Stimulated activated CD8-positive, alpha-beta memory T cell treated with anti-CD3 and anti-CD28 coated beads, Interleukin-2, amount 100 ng/mL, for 1 hour (primary cell): ENCODE data around the gene CRELD2.

Experiments
- DNase-seq, 2 donors: peaks; one replicate each; pipeline ENCODE4 v3.0.0-alpha.2; 2020; ENCODE audit warnings: low read depth in 2 of 2

Gene CRELD2, protein sequence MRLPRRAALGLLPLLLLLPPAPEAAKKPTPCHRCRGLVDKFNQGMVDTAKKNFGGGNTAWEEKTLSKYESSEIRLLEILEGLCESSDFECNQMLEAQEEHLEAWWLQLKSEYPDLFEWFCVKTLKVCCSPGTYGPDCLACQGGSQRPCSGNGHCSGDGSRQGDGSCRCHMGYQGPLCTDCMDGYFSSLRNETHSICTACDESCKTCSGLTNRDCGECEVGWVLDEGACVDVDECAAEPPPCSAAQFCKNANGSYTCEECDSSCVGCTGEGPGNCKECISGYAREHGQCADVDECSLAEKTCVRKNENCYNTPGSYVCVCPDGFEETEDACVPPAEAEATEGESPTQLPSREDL

DNA sequence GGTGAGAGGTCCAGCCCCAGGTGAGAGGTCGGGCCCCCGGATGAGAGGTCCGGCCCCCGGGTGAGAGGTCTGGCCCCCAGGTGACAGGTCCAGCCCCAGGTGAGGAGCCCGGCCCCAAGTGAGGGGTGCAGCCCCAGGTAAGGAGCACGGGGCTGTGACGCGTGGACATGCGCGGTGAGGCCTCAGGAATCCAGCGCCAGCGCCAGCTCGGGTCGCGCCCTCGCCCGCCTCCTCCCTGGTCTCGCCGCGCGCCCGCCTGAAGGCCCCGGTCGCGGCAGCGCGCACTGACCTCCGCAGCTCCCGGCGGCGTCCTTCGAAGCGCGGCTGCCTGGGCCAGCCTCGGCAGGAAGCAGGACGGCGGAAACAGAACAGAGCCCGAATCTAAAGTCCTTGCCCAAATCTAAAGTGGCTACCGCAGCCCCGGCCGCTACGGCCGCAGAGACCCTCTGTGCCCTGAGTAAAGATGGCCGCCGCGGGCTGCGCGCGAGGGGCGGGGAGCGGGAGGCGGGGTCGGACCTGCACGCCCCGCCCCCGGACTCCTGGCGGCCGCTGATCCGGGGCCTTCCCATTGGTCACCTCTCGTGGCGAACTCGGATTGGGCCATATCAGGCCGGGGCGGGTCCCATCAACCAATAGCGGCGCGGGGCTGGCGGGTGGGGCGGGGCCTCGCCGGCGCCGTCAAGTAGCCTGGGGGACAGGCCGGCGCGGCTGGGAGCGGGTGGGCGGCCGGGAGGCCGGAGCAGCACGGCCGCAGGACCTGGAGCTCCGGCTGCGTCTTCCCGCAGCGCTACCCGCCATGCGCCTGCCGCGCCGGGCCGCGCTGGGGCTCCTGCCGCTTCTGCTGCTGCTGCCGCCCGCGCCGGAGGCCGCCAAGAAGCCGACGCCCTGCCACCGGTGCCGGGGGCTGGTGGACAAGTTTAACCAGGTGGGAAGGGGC is at the start of gene CRELD2, which contains the start of gene ALG12:
Gene CRELD2 (plus strand): TSS at position 661 of the 937 bp plus-strand sequence. CDS start 136 bp downstream, at position 797.
Gene ALG12 (minus strand): TSS at position 465 of the 937 bp plus-strand sequence. CDS start 4,673 bp downstream, outside the sequence.
- peak; percentile 94 for DNase-seq

DNA sequence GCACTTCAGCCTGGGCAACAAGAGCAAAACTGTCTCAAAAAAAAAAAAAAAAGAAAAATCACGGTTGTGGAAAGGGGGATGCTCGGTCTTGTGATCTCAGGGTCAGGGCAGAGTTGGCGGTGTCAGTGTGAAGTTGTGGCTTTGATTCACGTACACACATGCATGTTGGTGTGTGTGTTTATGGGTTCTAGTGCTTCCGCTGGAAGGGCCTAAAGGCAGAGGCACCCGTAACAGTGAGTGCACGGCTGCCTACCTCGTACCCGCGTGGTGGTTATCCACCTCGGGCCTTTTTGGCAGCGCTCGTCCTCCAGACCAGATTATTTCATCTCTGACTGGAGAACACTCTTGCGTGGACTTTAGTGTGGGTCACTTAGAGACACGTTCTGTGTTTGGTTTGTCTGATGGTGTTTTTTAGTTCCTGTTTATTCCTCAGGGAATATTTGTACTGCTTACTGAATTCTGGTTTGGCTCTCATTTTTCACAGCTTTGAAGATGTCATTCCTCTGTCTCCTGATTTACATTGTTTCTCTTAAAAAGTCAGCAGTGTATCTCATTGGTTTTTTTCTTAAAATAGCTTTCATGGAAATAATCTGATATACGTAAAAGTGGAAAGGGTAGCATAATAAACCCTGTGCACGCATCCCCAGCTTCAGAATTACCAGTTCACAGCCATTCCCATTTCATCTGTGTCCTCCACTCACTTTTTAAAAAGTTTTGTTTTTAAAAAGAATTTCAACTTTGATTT is 49.2 kb upstream of the CRELD2 start:
- no peak for DNase-seq

DNA sequence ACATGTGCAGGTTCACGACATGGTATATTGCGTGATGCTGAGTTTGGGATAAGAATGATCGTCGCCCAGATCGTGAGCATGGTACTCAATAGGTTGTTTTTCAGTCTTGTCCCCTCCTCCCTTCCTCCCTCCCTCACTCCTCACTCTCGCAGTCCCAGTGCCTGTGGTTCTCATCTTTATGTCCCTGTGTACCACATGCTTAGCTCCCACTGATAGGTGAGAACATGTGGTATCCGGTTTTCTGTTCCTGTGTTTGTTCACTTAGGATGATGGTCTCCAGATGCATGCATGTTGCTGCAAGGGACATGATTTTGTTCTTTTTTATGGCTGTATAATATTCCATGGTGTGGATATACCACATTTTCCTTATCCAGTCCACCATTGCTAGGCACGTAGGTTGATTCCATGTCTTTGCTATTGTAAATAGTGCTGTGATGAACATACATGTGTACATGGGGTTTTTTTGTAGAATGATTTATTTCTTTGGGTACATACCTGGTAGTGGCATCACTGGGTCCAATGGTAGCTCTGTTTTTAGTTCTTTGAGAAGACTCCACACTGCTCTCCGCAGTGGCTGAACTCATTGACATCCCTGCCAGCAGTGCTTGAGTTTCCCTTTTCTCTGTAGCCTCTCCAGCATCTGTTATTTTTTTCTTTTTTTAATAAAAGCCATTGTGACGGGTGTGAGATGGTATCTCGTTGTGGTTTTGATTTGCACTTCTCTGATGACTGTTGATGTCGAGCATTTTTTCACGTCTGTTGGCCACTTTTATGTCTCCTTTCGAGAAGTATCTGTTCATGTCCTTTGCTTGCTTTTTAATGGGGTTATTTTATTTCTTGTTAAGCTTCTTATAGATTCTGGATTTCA is 48.4 kb upstream of the CRELD2 start:
- no peak for DNase-seq

DNA sequence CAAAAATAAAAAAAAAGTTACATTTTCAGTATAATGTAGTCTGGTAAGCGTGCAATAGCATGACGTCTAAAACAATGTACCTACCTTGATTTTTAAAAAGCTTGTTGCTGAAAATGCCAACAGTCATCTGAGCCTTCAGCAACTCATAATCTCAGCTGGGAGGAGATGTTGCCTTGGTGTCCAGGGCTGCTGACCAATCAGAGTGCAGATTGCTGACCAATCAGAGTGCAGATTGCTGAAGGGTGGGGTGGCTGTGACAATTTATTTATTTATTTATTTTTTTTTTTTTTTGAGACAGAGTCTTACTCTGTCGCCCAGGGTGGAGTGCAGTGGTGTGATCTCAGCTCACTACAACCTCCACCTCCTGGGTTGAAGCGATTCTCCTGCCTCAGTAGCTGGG is 47.0 kb upstream of the CRELD2 start:
- DNase-seq = no peak

DNA sequence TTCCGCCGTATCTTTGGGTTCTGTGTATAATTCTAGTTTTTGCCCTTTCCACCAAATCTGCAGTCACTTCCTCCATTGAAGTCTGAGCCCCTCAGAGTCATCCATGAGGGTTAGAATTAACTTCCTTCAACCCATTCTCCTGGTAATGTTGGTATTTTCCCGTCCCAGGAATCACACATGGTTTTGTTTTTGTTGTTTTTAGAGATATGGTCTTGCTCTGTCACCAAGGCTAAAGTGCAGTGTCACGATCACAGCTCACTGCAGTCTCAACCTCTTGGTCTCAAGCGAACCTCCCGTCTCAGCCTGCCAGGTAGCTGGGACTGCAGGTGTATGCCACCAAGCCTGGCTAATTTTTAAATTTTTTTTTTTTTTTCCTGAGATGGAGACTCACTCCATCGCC is 46.1 kb upstream of the CRELD2 start:
- DNase-seq = no peak

DNA sequence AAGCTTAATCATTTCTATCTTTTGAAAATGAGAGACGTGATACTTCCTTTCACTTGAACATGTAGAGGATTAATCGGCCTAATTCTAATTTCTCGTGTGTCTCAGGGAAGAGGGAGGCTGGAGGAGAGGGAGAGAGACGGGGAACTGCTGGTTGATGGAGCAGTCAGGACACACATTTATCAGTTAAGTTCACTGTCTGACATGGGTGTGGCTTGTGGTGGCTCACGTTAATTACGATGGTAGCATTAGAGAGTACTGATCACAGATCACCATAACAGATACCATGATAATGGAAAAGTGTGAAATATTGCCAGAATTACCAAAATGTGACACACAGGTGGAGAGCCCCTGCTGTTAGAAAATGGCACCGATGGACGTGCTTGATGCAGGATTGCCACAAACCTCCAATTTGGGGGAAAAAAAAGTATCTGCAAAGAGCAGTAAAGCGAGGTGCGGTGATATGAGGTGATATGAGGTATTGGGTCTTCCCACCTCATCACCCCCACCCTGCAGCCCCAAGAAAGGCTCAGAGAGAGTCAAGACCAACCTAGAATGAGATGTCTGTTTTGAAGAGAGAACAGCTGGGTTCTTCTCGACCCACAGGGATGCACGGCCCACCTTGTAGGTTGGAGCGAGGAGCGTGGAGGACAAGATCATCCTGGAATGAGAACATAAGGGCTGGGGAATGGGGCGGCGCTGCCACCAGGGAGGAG is 45.0 kb upstream of the CRELD2 start:
- no peak for DNase-seq

DNA sequence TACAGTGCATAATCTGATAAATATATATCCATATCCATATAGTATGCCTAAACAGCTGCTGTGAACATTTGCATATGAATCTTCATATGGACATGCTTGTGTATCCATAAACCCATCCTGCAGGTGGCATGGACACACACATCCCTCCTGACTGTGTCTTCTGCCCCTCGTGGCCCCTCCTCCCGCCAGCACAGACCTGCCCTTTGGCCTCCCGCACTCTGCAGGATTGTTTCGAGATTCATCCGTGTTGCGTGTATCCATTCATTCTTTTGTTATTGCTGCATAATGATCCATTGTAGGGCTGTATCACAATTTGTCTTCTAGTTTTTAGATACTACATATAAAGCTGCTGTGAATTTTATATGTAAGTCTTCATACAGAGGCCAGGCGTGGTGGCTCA is 40.8 kb upstream of the CRELD2 start:
- DNase-seq = no peak

DNA sequence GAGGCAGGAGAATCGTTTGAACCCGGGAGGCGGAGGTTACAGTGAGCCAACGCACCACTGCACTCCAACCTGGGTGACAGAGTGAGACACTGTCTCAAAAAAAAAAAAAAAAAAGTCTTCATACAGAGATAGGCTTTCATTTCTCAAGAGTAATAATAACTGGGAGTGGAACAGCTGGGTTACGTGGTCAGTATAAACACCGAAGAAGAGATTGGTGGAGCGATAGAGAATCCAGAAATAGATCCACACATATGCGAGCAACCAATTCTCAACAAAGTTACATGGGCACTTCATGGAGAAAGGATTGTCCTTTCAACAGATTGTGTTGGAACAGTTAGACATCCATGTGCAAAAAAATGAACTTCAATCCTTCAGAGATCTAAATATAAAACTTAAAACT is 40.2 kb upstream of the CRELD2 start:
- no peak for DNase-seq

DNA sequence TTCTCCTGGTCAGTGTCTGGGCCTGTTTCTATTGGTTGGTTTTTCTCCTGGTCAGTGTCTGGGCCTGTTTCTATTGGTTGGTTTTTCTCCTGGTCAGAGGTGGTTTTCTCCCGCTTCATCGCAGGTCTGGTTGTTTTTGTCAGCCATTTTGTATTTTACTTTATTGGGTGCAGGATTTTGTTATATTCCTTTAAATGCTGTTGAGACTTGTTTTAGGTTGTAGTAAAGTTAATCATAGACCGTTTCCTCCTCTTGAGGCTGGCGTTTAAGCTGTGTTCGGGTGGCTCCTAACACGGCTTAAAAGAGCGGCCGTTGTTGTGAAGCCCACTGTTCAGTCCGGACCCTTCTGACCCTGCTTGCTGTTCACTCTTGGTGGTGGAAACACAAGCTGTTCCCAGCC is 38.6 kb upstream of the CRELD2 start:
- no peak for DNase-seq

DNA sequence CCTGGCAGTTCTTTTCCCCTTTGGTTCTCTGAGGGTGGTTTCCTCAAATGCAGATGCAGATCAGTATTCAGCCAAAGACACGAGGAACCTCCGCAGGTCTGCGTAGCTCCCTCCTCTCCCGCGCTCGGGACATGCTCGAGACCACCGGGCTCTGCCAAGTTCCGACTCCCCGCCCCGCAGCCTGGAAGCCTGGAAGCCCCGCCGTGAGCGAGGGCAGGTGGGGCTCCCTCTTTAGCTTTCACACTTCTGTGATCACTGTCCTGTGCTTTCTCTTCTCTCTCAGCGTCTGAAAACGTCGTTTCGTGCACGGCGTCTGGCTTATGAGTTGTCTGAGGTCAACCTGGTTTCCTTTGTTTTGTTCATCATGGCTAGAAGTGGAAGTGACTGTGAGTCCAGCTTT is 38.2 kb upstream of the CRELD2 start:
- DNase-seq = no peak

DNA sequence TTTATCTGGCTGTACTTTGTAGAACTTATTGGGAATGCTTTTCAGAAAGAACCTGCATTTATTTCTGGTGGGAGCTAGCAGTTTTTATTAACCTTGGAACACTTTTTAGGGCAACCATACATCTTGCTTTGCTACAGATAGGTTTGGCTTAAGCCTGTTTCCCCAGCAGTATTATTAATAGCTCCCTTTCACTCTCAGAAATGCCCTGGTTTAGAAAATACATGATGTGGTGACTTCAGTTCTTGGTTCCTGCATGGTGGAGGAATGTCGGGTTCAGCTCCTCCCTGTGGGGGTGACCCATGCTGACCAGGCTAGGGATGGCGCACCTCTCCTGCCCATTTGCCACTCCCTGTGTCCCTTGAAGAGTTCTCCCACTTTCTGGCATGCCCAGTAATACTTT is 36.6 kb upstream of the CRELD2 start:
- DNase-seq = no peak

DNA sequence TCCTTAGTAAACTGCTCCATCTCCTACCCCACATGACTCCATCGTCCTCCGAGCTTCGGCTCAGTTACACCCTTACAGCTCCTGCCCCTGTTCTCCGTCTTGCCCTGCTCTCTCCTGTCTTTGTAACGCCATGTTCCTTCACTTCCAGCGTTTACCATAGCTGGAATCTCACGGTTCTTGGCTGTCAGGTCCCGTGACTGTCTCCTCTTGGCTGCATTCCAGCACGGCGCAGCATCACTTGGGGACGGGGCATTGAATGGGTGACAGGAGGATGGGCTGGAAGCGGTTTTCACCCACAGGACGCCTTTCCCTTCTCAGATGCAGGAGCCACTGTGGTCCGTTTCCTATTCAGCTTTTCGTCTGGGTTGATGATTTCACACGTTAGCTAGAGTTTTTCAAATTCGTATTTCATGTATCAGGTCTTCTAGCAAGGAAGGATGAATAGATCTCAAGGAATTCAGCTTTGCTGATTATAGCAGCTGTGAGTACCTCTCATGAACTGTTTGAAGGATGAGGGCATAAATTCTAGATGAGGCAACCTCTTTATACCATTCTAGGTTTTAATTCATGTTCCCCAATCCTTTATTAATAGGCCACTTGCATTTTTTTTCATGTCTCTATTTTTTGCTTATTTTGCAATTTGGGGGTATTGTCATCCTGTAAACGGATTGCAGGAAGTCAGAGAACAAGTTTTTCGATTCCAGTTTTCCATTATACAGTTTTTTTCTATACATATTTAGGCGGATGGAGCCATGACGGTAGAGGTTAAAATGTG is 35.7 kb upstream of the CRELD2 start:
- DNase-seq = no peak

DNA sequence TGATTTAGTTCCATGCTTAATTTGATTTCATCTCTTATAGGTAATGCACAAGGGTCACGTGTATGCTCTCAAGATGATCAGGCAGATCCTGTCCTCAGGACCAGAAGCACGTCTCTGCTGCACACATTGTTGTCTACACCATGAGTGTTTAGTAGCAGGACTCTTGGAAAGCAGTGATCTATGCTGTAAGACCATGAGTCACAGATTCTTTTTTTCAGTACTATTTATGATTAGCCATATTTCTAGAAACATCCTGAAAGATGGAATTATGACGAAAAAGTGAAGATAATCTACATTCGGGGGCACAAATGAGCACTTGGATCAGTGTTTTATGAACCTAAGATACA is 35.2 kb upstream of the CRELD2 start:
- no peak for DNase-seq

DNA sequence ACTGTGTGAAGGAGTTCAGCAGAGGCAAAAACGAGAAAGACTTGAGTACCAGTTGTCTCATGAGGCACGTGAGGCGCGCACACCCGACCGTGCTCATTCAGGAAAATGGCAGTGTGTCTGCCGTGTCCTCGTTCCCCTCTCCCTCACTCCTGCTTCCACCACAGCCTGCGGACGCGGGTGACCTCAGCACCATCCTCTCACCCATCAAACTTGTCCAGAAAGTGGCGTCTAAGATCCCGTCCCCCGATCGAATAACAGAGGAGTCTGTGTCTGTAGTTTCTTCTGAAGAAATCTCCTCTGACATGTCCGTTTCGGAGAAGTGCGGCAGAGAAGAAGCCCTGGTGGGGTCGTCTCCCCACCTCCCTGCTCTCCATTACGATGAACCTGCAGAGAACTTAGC is 34.4 kb upstream of the CRELD2 start:
- DNase-seq = no peak

DNA sequence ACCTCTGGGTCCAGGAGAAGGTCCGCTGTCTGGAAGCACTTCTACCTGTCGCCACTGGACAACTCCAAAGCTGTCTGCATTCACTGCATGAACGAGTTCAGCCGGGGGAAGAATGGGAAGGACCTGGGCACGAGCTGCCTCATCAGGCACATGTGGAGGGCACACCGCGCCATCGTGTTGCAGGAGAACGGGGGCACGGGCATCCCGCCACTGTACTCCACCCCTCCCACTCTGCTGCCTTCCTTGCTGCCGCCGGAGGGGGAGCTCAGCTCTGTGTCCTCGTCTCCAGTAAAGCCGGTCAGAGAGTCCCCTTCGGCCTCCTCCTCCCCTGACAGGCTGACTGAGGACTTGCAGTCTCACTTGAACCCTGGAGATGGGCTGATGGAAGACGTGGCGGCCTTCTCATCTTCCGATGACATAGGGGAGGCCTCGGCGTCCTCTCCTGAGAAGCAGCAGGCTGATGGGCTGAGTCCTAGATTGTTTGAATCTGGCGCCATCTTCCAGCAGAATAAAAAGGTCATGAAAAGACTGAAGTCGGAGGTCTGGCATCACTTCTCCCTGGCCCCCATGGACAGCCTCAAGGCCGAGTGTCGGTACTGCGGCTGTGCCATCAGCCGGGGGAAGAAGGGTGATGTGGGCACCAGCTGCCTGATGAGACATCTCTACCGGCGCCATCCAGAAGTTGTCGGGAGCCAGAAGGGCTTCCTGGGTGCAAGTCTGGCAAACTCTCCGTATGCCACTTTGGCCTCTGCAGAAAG is 33.8 kb upstream of the CRELD2 start:
- DNase-seq = no peak

DNA sequence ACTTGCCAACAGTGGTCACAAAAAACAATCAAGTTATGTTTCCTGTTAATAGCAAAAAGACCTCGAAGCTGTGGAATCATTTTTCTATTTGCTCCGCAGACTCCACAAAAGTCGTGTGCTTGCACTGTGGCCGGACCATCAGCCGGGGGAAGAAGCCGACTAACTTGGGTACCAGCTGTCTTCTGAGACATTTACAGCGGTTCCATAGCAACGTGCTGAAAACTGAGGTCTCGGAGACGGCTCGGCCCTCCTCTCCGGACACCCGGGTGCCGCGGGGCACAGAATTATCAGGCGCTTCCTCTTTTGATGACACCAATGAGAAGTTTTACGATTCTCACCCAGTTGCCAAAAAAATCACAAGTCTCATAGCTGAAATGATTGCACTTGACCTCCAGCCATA is 33.2 kb upstream of the CRELD2 start:
- no peak for DNase-seq

DNA sequence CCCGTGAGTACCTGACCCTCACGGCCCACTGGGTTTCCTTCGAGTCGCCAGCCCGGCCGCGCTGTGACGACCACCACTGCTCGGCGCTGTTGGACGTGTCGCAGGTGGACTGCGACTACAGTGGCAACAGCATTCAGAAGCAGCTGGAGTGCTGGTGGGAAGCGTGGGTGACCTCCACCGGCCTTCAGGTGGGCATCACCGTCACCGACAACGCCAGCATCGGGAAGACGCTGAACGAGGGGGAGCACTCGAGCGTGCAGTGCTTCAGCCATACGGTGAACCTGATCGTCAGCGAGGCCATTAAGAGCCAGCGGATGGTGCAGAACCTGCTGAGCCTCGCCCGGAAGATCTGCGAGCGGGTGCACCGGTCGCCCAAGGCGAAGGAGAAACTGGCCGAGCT is 32.6 kb upstream of the CRELD2 start:
- DNase-seq = no peak

DNA sequence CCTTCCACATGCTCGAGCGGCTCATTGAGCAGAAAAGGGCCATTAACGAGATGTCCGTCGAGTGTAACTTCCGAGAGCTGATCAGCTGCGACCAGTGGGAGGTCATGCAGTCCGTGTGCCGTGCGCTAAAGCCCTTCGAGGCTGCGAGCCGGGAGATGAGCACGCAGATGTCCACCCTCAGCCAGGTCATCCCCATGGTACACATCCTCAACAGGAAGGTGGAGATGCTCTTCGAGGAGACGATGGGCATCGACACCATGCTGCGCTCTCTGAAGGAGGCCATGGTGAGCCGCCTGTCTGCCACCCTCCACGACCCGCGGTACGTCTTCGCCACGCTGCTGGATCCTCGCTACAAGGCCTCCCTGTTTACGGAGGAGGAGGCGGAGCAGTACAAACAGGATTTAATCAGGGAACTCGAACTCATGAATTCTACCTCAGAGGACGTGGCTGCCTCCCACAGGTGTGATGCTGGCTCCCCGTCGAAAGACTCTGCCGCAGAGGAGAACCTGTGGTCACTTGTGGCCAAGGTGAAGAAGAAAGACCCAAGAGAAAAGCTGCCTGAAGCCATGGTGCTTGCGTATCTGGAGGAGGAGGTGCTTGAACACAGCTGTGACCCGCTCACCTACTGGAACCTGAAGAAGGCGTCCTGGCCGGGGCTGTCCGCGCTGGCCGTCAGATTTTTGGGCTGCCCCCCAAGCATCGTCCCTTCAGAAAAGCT is 31.9 kb upstream of the CRELD2 start:
- no peak for DNase-seq
